H1 (cell line): ENCODE data around the gene OAS3. TPM values are rescaled to one million over a fixed set of nuclear protein-coding genes. Genes with fewer than 3 reads are reported as not detected.

ENCODE experiments used
- RAD21 ChIP-seq, 2 experiments: IDR thresholded peaks in 1 of 2; conservative IDR thresholded peaks in 1 of 2; 2 replicates each; pipeline ENCODE4 v1.6.1; 2011; ENCODE audit warnings: low read depth in 2 of 2, low read length in 2 of 2, improper control_type of control experiment in 1 of 2, inconsistent platforms in 1 of 2, mild to moderate bottlenecking in 1 of 2, moderate library complexity in 1 of 2
- SAP30 ChIP-seq: fragments of 300-600 bp; sonication (generic); IDR thresholded peaks from 2 replicates; pipeline ENCODE4 v1.7.1; 2012; ENCODE audit warnings: low read length, moderate library complexity, mild to moderate bottlenecking, inconsistent platforms; ENCODE audit not compliant: insufficient read depth, insufficient replicate concordance
- TEAD4 ChIP-seq: IDR thresholded peaks from 2 replicates; pipeline ENCODE4 v1.6.1; 2012; ENCODE audit warnings: low read depth, low read length, inconsistent platforms, mixed read lengths
- polyA plus RNA-seq, 7 experiments: library from polyadenylated mRNA; depleted of rRNA in 3 of 7; stranded (reverse) in 5 of 7; unstranded in 2 of 7; fragments of >200 nt in 5 of 7; fragments of 200-250 nt in 2 of 7; gene quantifications; 1 replicate in 5 of 7; 2 replicates in 1 of 7; 4 replicates in 1 of 7; pipeline versions ENCODE4 v1.2.1 to v1.2.3, GENCODE V29; 2011 to 2013; ENCODE audit warnings: missing spikeins in 2 of 7, mixed read lengths in 2 of 7
- total RNA-seq: library from RNA; stranded (reverse); fragmentation: NEBNext Ultra II Directional; extraction: Animal tissue kit (Norgen Biotek cat#: 25700); gene quantifications from 2 replicates; pipeline ENCODE4 v1.2.1, GENCODE V29; 2021

Gene OAS3
- total and polyA plus RNA-seq, 2 of the 8 experiments (the other 6 are each of a cell fraction or from before 2014, with no cell fraction given): 0.73 to 3.7 TPM

GRCh38 chr12:112986291-112986800 lies 48.1 kb downstream of the OAS3 start (continued):
- TF ChIP-seq TEAD4: no peak
- TF ChIP-seq SAP30: no peak
- TF ChIP-seq RAD21 (IDR thresholded peaks at IDR 0.05 in 1 of 2, conservative IDR thresholded peaks at IDR 0.05 in 1 of 2; ENCODE audit: low read depth in 2 of 2, low read length in 2 of 2): no peak
